GM12873 (cell line): ENCODE data around the gene CCNT2.

Experiments used
- CTCF ChIP-seq: IDR thresholded peaks from 2 replicates; pipeline ENCODE4 v1.5.1; 2012; ENCODE audit warnings: low read depth, mild to moderate bottlenecking, moderate library complexity, low read length, control low read depth; ENCODE audit not compliant: insufficient read depth; ENCODE audit errors: missing control alignments

CCNT2 gene

DNA sequence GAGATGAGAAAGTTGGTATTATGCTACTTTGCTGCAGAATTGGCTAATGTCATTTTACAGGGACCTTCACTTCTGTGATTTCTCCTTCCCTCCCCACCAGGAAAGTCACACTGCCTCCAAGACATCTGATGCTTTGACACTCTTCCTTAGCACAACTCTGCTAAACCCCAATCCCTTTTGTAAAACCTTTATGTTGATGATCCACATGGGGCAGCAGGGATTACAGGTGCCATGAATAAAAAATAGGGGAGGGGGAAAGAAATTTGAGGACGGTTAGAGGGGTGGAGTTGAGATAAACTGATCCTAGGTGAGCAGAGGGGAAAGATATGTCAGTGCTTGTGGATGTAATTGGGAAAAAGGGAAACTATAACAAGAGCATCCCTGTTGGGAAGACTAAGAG, 26.4 kb downstream of the CCNT2 start:
- TF ChIP-seq CTCF = no peak

DNA sequence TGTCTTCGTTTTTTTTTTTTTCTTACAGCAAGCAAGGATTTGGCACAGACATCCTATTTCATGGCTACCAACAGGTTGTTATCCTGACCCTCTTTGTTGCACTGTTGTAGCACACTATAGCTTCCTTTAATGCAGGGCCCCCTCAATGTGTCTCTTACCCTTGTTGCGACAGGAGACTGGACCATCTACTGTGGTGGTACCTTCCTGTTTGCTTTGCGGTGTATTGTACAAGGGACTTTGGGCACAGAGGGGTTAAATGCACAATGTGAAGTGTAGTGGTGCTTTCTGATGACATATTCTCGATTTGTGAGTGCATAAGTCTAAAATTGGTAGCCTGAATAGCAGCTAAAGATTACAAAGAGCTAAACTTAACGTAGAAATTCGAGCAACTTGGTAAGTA, 27.5 kb downstream of the CCNT2 start:
- no peak for TF ChIP-seq CTCF

DNA sequence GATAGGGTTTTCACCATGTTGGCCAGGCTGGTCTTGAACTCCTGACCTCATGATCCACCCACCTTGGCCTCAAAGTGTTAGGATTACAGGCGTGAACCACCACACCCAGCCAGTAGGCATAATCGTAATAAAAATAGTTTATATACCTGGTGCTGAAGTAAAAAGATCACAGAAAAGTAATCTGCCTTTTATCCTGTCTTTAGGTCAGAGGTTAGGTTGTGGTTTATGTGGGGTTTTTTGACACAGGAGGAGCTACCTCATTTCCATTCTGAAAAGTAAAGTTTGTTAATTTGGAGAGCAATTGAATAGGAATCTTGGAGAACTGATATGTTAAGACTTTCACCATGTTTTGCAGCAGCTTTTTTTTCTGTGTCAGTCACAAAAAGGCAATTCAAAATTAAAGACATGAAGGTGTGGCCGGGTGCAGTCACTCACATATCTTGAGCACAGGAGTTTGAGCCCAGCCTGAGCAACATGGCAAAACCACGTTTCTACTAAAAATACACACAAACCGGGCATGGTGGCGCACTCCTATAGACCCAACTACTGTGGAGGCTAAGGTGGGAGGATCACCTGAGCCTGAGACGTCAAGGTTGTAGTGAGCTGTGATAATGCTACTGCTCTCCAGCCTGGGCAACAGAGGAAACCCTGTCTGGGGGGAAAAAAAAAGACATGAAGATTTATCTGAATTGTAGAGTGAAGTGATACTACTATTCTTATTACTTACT, 31.5 kb downstream of the CCNT2 start:
- no peak for TF ChIP-seq CTCF

GRCh38 chr2:134950886-134951285, 32.3 kb downstream of the CCNT2 start:
- TF ChIP-seq CTCF = no peak

GRCh38 chr2:134952608-134953007, 34.0 kb downstream of the CCNT2 start:
- TF ChIP-seq CTCF = no peak

- TF ChIP-seq CTCF = no peak
Measured at GRCh38 chr2:134954065-134954464, 35.4 kb downstream of the CCNT2 start.

- TF ChIP-seq CTCF = no peak
Measured at GRCh38 chr2:134955744-134956143, 37.1 kb downstream of the CCNT2 start.

DNA sequence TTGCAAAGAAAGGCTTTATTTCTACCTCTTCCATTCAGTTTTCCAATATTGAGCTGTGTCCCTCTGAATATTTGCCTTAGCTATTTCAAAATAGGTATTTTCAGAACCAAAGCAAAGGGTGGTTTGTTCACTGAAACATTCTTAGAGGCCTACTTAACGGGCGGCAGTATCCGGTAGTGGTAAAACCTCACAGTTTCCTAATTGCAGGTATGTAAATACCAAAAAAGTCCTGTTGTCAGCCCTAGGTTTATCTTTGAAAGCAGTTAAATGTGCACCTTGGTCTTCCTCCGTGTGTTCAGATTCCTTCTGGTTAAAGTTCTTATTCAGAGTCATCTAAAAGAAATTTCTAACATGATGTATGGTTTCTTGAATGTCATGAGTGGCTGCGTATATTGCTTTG, 38.9 kb downstream of the CCNT2 start:
- TF ChIP-seq CTCF = no peak
